GM12874 (cell line): ENCODE data around the gene RASGRP3.

Source experiments
- TF ChIP-seq, protein P1 (sequence below): IDR thresholded peaks from 2 replicates; pipeline ENCODE4 v1.5.1; 2011; ENCODE audit warnings: low read depth, mild to moderate bottlenecking, control low read depth, low read length, moderate library complexity; ENCODE audit not compliant: insufficient read depth

Gene RASGRP3

DNA sequence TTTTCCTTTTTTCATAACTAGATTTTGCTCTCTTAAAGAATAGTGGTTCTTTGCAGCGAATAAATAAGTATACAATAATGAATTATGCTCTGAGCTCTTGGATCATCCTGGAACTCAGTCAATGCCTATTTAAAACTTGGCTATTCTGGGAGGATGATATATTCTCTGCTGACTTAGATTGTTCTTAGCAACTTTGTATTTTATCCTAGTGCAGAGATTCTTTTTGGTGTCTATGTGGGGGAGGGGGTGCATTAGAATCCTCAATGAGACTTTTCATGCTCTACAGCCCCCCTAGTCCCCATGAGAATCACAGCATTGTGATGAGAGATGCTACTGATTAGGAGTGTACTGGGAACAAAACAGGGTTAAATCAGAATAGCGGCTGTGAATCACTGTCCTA, 131.5 kb downstream of the RASGRP3 start:
- TF ChIP-seq, protein P1, sequence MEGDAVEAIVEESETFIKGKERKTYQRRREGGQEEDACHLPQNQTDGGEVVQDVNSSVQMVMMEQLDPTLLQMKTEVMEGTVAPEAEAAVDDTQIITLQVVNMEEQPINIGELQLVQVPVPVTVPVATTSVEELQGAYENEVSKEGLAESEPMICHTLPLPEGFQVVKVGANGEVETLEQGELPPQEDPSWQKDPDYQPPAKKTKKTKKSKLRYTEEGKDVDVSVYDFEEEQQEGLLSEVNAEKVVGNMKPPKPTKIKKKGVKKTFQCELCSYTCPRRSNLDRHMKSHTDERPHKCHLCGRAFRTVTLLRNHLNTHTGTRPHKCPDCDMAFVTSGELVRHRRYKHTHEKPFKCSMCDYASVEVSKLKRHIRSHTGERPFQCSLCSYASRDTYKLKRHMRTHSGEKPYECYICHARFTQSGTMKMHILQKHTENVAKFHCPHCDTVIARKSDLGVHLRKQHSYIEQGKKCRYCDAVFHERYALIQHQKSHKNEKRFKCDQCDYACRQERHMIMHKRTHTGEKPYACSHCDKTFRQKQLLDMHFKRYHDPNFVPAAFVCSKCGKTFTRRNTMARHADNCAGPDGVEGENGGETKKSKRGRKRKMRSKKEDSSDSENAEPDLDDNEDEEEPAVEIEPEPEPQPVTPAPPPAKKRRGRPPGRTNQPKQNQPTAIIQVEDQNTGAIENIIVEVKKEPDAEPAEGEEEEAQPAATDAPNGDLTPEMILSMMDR = no peak

DNA sequence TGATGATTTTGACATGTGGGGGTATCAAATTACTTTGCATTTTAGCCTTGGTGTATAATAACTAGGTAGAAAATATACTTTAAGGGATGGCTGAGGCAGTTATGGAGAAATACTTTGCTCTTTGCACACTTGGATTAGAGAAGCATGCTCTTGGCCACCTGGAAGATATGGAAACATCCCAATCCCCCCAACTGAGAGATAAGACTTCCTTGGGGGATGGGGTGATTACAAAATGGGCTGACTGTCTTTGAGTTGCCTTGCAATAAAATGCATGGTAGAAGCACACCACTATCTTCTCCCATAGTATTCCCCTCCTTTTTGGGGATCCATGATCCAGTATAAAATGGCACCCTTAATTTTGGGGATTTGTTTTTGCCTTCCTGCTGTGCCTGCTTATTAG, 137.7 kb downstream of the RASGRP3 start:
- TF ChIP-seq, protein P1 = no peak
